Measurements from ENCODE around the gene CEP72. TPM values are rescaled to one million over a fixed set of nuclear protein-coding genes. Genes with fewer than 3 reads are reported as not detected.
"Not testable (repeated sequence)": the region's sequence is repeated elsewhere in the genome, so short reads cannot be mapped to it uniquely, and the experiment has no call there.

CEP72 gene
- total RNA-seq, 1 experiment from 2014 or later = 33.2 TPM

- H3K27me3 ChIP-seq (ENCODE audit: control insufficient read depth, insufficient read depth, low read length) = peaks cover 10% of the 10 kb centered on the region
- POLR2A ChIA-PET = no interaction called here
- in situ Hi-C loops (cut with HindIII; ENCODE audit: low pct_unique_long_range_greater_than_20kb, low sequenced_read_pairs) = no loop called here
- no peak overlapping the region for H3K4me3 ChIP-seq (ENCODE audit: low read depth in 2 of 2, low read length in 2 of 2)
- H3K36me3 ChIP-seq (ENCODE audit: control insufficient read depth, insufficient read depth, low read length) = no peaks in the 10 kb centered on the region
- CTCF ChIA-PET = no interaction called here
- DNase-seq (ENCODE audit: low read depth, low spot score) (no peak), ATAC-seq (no peak)
- peaks cover 9% of the 10 kb centered on the region; the same call in 1 of the 2 replicates for H3K9me3 ChIP-seq (ENCODE audit: control insufficient read depth, insufficient read depth, low read depth, low read length)
- TF ChIP-seq CTCF (IDR thresholded peaks at IDR 0.05) (no peak), REST (IDR thresholded peaks at IDR 0.05; ENCODE audit: insufficient read depth in 1 of 2, low read depth in 2 of 2, low read length in 1 of 2) (no peak), SIN3A (IDR thresholded peaks at IDR 0.05; ENCODE audit: borderline replicate concordance, insufficient read depth, low read depth, low read length) (no peak), TCF7L2 (IDR thresholded peaks at IDR 0.05; ENCODE audit: low read depth, low read length) (no peak), POLR2AphosphoS5 (IDR thresholded peaks at IDR 0.05; ENCODE audit: low read depth, low read length) (no peak)
- no TSS peak for BruUV-seq (replicated peaks)
- no peaks in the 10 kb centered on the region for H3K4me1 ChIP-seq (ENCODE audit: control insufficient read depth, insufficient read depth, low read length)
- intact Hi-C loops (cut with micrococcal nuclease; ENCODE audit: unreplicated experiment) = no loop called here
- H3K27ac ChIP-seq (ENCODE audit: low read length) = no peak overlapping the region
Observed at GRCh38 chr5:575636-576035, 36.5 kb upstream of the CEP72 start.

DNA sequence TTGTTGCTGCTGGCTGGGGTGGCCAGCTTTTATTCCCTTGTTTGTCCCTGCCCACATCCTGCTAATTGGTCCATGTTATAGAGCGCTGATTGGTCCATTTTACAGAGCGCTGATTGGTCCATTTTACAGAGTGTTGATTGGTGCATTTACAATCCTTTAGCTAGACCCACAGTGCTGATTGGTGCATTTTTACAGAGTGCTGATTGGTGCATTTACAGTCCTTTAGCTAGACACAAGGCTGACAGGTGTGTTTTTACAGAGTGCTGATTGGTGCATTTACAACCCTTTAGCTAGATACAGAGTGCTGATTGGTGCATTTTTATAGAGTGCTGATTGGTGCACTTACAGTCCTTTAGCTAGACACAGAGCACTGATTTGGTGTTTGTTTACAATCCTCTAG lies 34.9 kb upstream of the CEP72 start:
- not testable (repeated sequence) for H3K4me3 ChIP-seq (ENCODE audit: low read depth in 2 of 2, low read length in 2 of 2); H3K36me3 ChIP-seq (ENCODE audit: control insufficient read depth, insufficient read depth, low read length)

DNA sequence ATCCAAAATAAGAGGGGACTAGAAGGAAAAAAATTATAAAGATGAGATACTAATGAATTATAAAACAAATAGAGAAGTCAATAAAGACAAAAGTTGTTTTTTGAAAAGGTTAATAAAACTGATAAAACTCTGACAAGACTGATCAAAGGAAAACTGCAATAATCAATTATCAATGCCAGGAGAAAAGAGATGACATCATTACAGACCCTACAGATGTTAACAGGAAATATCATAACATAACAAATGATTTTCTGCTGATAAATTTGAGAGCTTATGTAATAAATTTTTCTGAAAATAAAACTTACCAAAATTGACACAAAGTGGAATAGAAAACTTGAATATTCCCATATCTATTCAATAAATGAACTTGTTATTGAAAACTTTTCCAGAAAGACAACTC lies 34.3 kb upstream of the CEP72 start:
- Histone ChIP-seq H3K36me3 (ENCODE audit: control insufficient read depth, insufficient read depth, low read length) (no peaks in the 10 kb centered on the region), H3K9me3 (ENCODE audit: control insufficient read depth, insufficient read depth, low read depth, low read length) (peaks cover 9% of the 10 kb centered on the region; the same call in 1 of the 2 replicates), H3K4me3 (ENCODE audit: low read depth in 2 of 2, low read length in 2 of 2) (no peak overlapping the region), H3K27ac (ENCODE audit: low read length) (no peak overlapping the region), H3K27me3 (ENCODE audit: control insufficient read depth, insufficient read depth, low read length) (peaks cover 10% of the 10 kb centered on the region), H3K4me1 (ENCODE audit: control insufficient read depth, insufficient read depth, low read length) (no peaks in the 10 kb centered on the region)
- in situ Hi-C loops (cut with HindIII; ENCODE audit: low pct_unique_long_range_greater_than_20kb, low sequenced_read_pairs) (no loop called here), intact Hi-C loops (cut with micrococcal nuclease; ENCODE audit: unreplicated experiment) (no loop called here)
- BruUV-seq (replicated peaks) = no TSS peak
- ChIA-PET POLR2A (no interaction called here), CTCF (no interaction called here)
- ATAC-seq (no peak), DNase-seq (ENCODE audit: low read depth, low spot score) (no peak)
- TF ChIP-seq TCF7L2 (IDR thresholded peaks at IDR 0.05; ENCODE audit: low read depth, low read length) = no peak
- TF ChIP-seq REST (IDR thresholded peaks at IDR 0.05; ENCODE audit: insufficient read depth in 1 of 2, low read depth in 2 of 2, low read length in 1 of 2) = no peak
- no peak for TF ChIP-seq SIN3A (IDR thresholded peaks at IDR 0.05; ENCODE audit: borderline replicate concordance, insufficient read depth, low read depth, low read length)
- no peak for TF ChIP-seq POLR2AphosphoS5 (IDR thresholded peaks at IDR 0.05; ENCODE audit: low read depth, low read length)
- no peak for TF ChIP-seq CTCF (IDR thresholded peaks at IDR 0.05)

More for the DNA sequence above, 34.9 kb upstream of the CEP72 start:
- H3K27ac ChIP-seq (ENCODE audit: low read length); CTCF ChIA-PET; intact Hi-C loops (cut with micrococcal nuclease; ENCODE audit: unreplicated experiment); H3K27me3 ChIP-seq (ENCODE audit: control insufficient read depth, insufficient read depth, low read length); BruUV-seq (replicated peaks); in situ Hi-C loops (cut with HindIII; ENCODE audit: low pct_unique_long_range_greater_than_20kb, low sequenced_read_pairs); H3K4me1 ChIP-seq (ENCODE audit: control insufficient read depth, insufficient read depth, low read length); DNase-seq (ENCODE audit: low read depth, low spot score); ATAC-seq; POLR2A ChIA-PET; H3K9me3 ChIP-seq (ENCODE audit: control insufficient read depth, insufficient read depth, low read depth, low read length): not testable (repeated sequence)
